ENCODE results near the gene NLN.
A peak's percentile ranks its signal among the peaks of the same experiment; 100 is the strongest.
"Not testable (repeated sequence)": the region's sequence is repeated elsewhere in the genome, so short reads cannot be mapped to it uniquely, and the experiment has no call there.

NLN gene

GRCh38 chr5:65778126-65778525 is 56.1 kb downstream of the NLN start:
- Histone ChIP-seq H4K20me1 (ENCODE audit: insufficient read depth, low read length) (no peaks in the 10 kb centered on the region), H3K4me2 (ENCODE audit: insufficient read depth, low read length) (no peak overlapping the region), H3K36me3 (ENCODE audit: insufficient read depth, low read length) (peaks cover 18% of the 10 kb centered on the region; the same call in 1 of the 2 replicates), H3K27me3 (ENCODE audit: insufficient read depth, low read length, poor library complexity) (no peaks in the 10 kb centered on the region), H3K27ac (ENCODE audit: low read length) (no peak overlapping the region), H3K9ac (ENCODE audit: low read depth, low read length) (no peak overlapping the region), H3K4me1 (ENCODE audit: insufficient read depth, low read length) (peaks cover 6% of the 10 kb centered on the region; the same call in 1 of the 2 replicates), H3K4me3 (ENCODE audit: low read depth in 1 of 2, low read length in 2 of 2) (no peak overlapping the region), H2AFZ (ENCODE audit: low read depth, low read length) (no peak overlapping the region), H3K9me3 (ENCODE audit: insufficient read depth, low read length, severe bottlenecking) (no peaks in the 10 kb centered on the region), H3K79me2 (ENCODE audit: insufficient read depth, low read length) (no peaks in the 10 kb centered on the region)
- DNase-seq (no peak), ATAC-seq (ENCODE audit: insufficient read depth, low read depth) (no peak)
- TF ChIP-seq, protein P1, sequence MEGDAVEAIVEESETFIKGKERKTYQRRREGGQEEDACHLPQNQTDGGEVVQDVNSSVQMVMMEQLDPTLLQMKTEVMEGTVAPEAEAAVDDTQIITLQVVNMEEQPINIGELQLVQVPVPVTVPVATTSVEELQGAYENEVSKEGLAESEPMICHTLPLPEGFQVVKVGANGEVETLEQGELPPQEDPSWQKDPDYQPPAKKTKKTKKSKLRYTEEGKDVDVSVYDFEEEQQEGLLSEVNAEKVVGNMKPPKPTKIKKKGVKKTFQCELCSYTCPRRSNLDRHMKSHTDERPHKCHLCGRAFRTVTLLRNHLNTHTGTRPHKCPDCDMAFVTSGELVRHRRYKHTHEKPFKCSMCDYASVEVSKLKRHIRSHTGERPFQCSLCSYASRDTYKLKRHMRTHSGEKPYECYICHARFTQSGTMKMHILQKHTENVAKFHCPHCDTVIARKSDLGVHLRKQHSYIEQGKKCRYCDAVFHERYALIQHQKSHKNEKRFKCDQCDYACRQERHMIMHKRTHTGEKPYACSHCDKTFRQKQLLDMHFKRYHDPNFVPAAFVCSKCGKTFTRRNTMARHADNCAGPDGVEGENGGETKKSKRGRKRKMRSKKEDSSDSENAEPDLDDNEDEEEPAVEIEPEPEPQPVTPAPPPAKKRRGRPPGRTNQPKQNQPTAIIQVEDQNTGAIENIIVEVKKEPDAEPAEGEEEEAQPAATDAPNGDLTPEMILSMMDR (IDR thresholded peaks at IDR 0.05; ENCODE audit: borderline replicate concordance, extremely low read depth, low read length, poor library complexity, severe bottlenecking): no peak
- TF ChIP-seq EZH2 (IDR thresholded peaks at IDR 0.05; ENCODE audit: borderline replicate concordance, low read depth, low read length, severe bottlenecking): no peak

DNA sequence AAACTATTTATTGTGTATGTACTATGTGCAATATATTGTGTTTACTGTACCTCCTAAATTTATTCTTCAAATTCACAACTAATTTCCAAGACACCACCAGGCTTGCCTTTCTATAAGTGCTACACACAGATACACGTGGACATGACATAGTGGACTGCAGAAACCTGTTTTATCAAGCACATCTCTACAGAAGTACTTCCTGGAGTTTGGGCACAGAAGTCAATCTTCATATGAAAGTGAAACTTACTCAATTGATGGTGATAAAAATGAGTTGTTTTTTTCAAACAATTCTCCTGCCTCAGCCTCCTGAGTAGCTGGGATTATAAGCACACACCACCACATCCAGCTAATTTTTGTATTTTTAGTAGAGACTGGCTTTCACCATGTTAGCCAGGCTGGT is 57.6 kb downstream of the NLN start:
- no peak overlapping the region for H2AFZ ChIP-seq (ENCODE audit: low read depth, low read length)
- peaks cover 18% of the 10 kb centered on the region; the same call in 1 of the 2 replicates for H3K36me3 ChIP-seq (ENCODE audit: insufficient read depth, low read length)
- 0 out of 2 replicates have a peak overlapping the region, but pooled peaks have one; percentile 12 for H3K4me2 ChIP-seq (ENCODE audit: insufficient read depth, low read length)
- no peaks in the 10 kb centered on the region for H3K9me3 ChIP-seq (ENCODE audit: insufficient read depth, low read length, severe bottlenecking)
- H3K4me3 ChIP-seq (ENCODE audit: low read depth in 1 of 2, low read length in 2 of 2): no peak overlapping the region
- peak; percentile 71 for ATAC-seq (ENCODE audit: insufficient read depth, low read depth)
- no peaks in the 10 kb centered on the region for H3K79me2 ChIP-seq (ENCODE audit: insufficient read depth, low read length)
- H4K20me1 ChIP-seq (ENCODE audit: insufficient read depth, low read length): no peaks in the 10 kb centered on the region
- no peak for DNase-seq
- H3K9ac ChIP-seq (ENCODE audit: low read depth, low read length): no peak overlapping the region
- H3K27me3 ChIP-seq (ENCODE audit: insufficient read depth, low read length, poor library complexity): no peaks in the 10 kb centered on the region
- TF ChIP-seq, protein P1 (IDR thresholded peaks at IDR 0.05; ENCODE audit: borderline replicate concordance, extremely low read depth, low read length, poor library complexity, severe bottlenecking): no peak
- no peak for TF ChIP-seq EZH2 (IDR thresholded peaks at IDR 0.05; ENCODE audit: borderline replicate concordance, low read depth, low read length, severe bottlenecking)
- H3K27ac ChIP-seq (ENCODE audit: low read length): no peak overlapping the region
- H3K4me1 ChIP-seq (ENCODE audit: insufficient read depth, low read length): peaks cover 6% of the 10 kb centered on the region; the same call in 1 of the 2 replicates

DNA sequence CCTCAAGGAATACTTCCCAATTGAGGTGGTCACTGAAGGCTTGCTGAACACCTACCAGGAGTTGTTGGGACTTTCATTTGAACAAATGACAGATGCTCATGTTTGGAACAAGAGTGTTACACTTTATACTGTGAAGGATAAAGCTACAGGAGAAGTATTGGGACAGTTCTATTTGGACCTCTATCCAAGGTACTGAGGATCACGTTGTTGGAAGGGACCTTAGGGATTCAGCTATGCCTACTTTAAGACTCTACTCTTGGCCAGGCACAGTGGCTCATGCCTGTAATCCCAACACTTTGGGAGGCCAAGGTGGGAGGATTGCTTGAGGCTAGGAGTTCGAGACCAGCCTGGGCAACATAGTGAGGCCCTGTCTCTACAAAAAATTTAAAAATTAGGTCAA is 66.3 kb downstream of the NLN start:
- not testable (repeated sequence) for H3K27me3 ChIP-seq (ENCODE audit: insufficient read depth, low read length, poor library complexity); H3K4me2 ChIP-seq (ENCODE audit: insufficient read depth, low read length); H3K79me2 ChIP-seq (ENCODE audit: insufficient read depth, low read length); H2AFZ ChIP-seq (ENCODE audit: low read depth, low read length); H3K4me3 ChIP-seq (ENCODE audit: low read depth in 1 of 2, low read length in 2 of 2); DNase-seq; H3K9ac ChIP-seq (ENCODE audit: low read depth, low read length); H3K4me1 ChIP-seq (ENCODE audit: insufficient read depth, low read length); ATAC-seq (ENCODE audit: insufficient read depth, low read depth); H3K9me3 ChIP-seq (ENCODE audit: insufficient read depth, low read length, severe bottlenecking); H4K20me1 ChIP-seq (ENCODE audit: insufficient read depth, low read length); H3K36me3 ChIP-seq (ENCODE audit: insufficient read depth, low read length); H3K27ac ChIP-seq (ENCODE audit: low read length)

- TF ChIP-seq, protein P1 (IDR thresholded peaks at IDR 0.05; ENCODE audit: borderline replicate concordance, extremely low read depth, low read length, poor library complexity, severe bottlenecking): no peak
- no peak for TF ChIP-seq EZH2 (IDR thresholded peaks at IDR 0.05; ENCODE audit: borderline replicate concordance, low read depth, low read length, severe bottlenecking)
- peaks cover 7% of the 10 kb centered on the region; the same call in 1 of the 2 replicates for H3K36me3 ChIP-seq (ENCODE audit: insufficient read depth, low read length)
- ATAC-seq (ENCODE audit: insufficient read depth, low read depth): no peak
- no peak overlapping the region for H3K4me2 ChIP-seq (ENCODE audit: insufficient read depth, low read length)
- no peaks in the 10 kb centered on the region for H3K9me3 ChIP-seq (ENCODE audit: insufficient read depth, low read length, severe bottlenecking)
- no peak overlapping the region for H3K27ac ChIP-seq (ENCODE audit: low read length)
- no peak overlapping the region for H3K4me3 ChIP-seq (ENCODE audit: low read depth in 1 of 2, low read length in 2 of 2)
- H2AFZ ChIP-seq (ENCODE audit: low read depth, low read length): no peak overlapping the region
- no peaks in the 10 kb centered on the region for H3K4me1 ChIP-seq (ENCODE audit: insufficient read depth, low read length)
- H3K27me3 ChIP-seq (ENCODE audit: insufficient read depth, low read length, poor library complexity): no peaks in the 10 kb centered on the region
- H3K79me2 ChIP-seq (ENCODE audit: insufficient read depth, low read length): no peaks in the 10 kb centered on the region
- no peaks in the 10 kb centered on the region for H4K20me1 ChIP-seq (ENCODE audit: insufficient read depth, low read length)
- no peak for DNase-seq
- H3K9ac ChIP-seq (ENCODE audit: low read depth, low read length): no peak overlapping the region
These were observed 68.6 kb downstream of the NLN start for GRCh38 chr5:65790371-65791163.

Measured in DND-41 (cell line).